Left cardiac atrium (tissue), 4 donors: ENCODE data around the gene MCRIP1. TPM values are rescaled to one million over a fixed set of nuclear protein-coding genes. Genes with fewer than 3 reads are reported as not detected.

Source experiments
- ATAC-seq, 2 donors: fragments of 200-7000 bp; cut with Tn5 transposase; one replicate each; pipeline ENCODE4 v1.9.1; 2020; ENCODE audit warnings: mild to moderate bottlenecking in 2 of 2, moderate library complexity in 2 of 2
- DNase-seq: peaks from one replicate; pipeline ENCODE4 v3.0.0-alpha.2; 2020
- intact Hi-C, 2 donors: fragments of 100-400 bp; cut with DNase I; formaldehyde crosslinking; loops; one replicate each; pipeline versions ENCODE4 v1.14.1 to v1.15.1; 2022 to 2023
- total RNA-seq, 2 donors: library from RNA; stranded (reverse); fragmentation: NEBNext Ultra II Directional; extraction: Animal tissue kit (Norgen Biotek cat#: 25700); gene quantifications; one replicate each; pipeline ENCODE4 v1.2.1, GENCODE V29; 2021
- donor health status: DM: no; HTN: yes; CAD: no.
- donor health status: DM: no; HTN: yes; CAD: no; lungs with severe emphysema.
- donor health status: DM: yes; HTN: yes; CAD: no.
- donor health status: Dilated cardiomyopathy.

MCRIP1 gene
- total RNA-seq, 2 donors from 2014 or later = 83.9 to 98.0 TPM

DNA sequence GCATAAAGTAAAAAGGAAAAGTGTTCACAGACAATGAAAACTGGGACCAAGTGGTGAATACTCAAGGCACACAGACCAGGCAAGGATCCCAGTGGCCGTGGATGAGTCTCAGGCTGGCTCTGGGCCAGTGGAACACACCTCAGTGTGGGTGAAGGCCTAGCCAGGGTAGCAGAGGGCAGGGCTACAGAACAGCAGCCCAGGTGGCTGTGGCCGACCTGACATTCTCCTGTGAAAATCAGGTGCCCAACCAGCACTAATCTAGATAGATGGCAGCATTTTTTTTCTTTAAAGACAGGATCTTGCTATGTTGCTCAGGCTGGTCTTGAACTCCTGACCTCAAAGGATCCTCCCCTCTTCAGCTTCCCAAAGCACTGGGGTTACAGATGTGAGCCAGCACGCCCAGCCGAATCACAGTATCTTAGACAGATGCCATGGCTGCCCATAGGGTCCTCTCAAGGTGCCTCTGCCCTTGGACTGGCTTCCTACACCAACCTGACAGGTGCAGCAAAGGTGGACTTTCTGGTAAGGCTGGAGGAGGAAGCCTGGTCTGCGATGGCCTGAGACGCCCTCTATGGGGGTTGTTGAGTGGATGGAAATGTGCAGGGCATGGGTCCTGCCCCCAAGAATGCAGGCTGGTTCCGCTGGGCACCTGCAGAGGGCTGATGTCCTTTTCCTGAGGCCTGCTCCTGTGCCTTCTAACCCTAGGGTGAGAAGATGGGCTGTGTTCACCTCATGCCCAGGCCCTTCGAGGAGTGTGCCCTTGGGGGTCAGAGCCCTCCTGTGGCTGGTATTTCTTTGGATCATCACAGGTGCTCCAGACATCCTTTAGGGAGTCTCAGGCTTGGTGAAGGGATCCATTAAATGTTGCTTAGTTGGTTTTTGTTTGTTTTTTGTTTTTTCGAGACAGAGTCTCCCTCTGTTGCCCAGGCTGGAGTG lies 31.0 kb upstream of the MCRIP1 start:
- no peak for ATAC-seq
- intact Hi-C loops = no loop called here
- no peak for DNase-seq

- DNase-seq = no peak
- no peak for ATAC-seq
- intact Hi-C loops = no loop called here
These were observed 30.1 kb upstream of the MCRIP1 start for GRCh38 chr17:81863123-81863675.

GRCh38 chr17:81860756-81861568 lies 27.9 kb upstream of the MCRIP1 start:
- intact Hi-C loops = no loop called here
- DNase-seq (peak; percentile 99), ATAC-seq (peak; percentile 94 to 96)

GRCh38 chr17:81859906-81860755 lies 27.0 kb upstream of the MCRIP1 start, which contains the start of gene P4HB:
TSS of gene P4HB (minus strand) at chr17:81860535. CDS start at chr17:81860471, 64 bp downstream.
- intact Hi-C loops = no loop called here
- no peak for DNase-seq
- no peak for ATAC-seq

GRCh38 chr17:81858967-81859905 lies 26.1 kb upstream of the MCRIP1 start:
- ATAC-seq (no peak), DNase-seq (no peak)
- intact Hi-C loops = no loop called here

GRCh38 chr17:81858170-81858966 lies 25.3 kb upstream of the MCRIP1 start:
- ATAC-seq (no peak), DNase-seq (no peak)
- intact Hi-C loops = no loop called here

DNA sequence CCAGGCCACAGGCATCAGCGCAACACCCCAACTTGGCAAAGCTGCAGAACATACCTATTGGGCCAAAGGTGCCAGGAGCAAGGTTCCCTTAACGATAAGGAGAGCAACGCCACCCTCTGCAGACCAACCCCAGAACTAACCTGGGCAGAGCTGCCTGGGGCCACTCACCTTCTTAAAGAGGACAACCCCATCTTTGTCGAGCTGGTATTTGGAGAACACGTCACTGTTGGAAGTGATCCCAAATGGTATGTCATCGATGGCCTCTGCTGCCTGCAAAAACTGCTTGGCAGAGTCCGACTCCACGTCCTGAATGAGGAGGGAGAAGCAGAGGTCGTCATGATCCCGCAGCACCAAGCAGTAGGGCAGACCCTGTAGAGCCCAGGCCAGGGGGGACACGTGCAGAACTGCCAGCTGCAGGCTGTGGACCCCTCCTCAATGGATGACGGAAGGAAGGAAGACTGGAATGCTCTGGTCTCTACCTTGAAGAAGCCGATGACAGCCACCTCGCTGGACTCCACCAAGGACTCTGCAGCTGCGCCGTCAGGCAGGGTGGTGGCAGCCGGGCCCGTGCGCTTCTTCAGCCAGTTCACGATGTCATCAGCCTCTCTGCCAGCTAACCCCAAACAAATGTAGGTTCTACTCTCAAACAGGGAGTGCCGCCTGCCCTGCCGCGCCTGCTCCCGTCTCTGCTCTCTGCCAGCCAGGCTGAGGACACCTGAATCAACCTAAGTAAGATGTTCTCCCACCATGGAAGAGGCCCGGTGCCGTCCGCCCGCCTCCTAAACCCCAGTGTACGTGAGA lies 22.1 kb upstream of the MCRIP1 start:
- peak; percentile 28 for DNase-seq
- peak in 1 of 2 donors; percentile 4 for ATAC-seq
- intact Hi-C loops = no loop called here

GRCh38 chr17:81852237-81852636 lies 19.1 kb upstream of the MCRIP1 start:
- DNase-seq (no peak), ATAC-seq (no peak)
- intact Hi-C loops = no loop called here

- no peak for ATAC-seq
- DNase-seq = no peak
- intact Hi-C loops = no loop called here
These were observed 18.3 kb upstream of the MCRIP1 start for GRCh38 chr17:81851423-81851822.

GRCh38 chr17:81849457-81849856 lies 16.4 kb upstream of the MCRIP1 start:
- intact Hi-C loops = no loop called here
- ATAC-seq (no peak), DNase-seq (no peak)

GRCh38 chr17:81846743-81847689 lies 13.9 kb upstream of the MCRIP1 start:
- DNase-seq (no peak), ATAC-seq (no peak)
- intact Hi-C loops = no loop called here

DNA sequence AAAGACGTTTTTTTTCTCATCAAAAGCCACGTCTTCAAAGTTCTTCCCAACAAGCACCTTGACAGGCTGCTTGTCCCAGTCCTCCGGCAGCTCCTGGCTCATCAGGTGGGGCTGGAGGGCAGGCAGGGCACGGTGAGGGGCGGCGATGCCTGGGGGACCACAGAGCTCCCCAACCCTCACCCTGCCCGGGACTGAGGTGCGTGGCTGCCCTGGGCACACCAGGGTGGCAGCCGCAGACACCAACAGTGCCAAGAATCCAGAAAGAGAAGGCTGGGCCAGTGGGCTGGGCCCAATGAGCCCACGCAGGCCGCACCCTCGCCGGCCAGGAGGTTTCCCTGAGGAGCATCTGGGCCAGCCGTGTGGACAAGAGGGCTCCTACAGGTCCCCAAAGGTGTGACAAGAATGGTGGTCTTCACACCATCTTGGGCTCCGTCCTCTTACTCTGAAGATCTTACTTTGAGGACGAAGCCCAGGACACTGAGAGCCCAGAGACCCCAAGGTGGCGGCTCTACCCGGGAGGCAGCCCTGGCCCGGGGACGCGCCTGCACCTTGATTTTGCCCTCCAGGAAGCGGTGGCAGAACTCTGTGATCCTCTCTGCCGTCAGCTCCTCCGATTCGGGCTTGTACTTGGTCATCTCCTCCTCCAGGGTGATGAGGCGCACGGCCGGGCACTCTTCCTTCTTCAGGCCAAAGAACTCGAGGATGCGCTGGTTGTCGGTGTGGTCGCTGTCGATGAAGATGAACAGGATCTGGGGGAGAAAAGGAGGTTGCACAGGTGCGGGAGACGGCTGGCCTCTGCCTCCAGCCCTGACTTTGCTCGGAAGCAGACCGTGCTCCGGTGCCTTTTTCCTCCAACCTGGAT lies 13.0 kb upstream of the MCRIP1 start:
- intact Hi-C loops = no loop called here
- no peak for ATAC-seq
- no peak for DNase-seq

- intact Hi-C loops = no loop called here
- no peak for ATAC-seq
These were observed 12.3 kb upstream of the MCRIP1 start for GRCh38 chr17:81845361-81845760.

GRCh38 chr17:81844887-81845286 lies 11.8 kb upstream of the MCRIP1 start:
- intact Hi-C loops = no loop called here
- DNase-seq (no peak), ATAC-seq (no peak)

More at GRCh38 chr17:81845361-81845760, 12.3 kb upstream of the MCRIP1 start:
- no peak for DNase-seq
